K562 (cell line): Measurements from ENCODE around the gene VARS1. TPM values are rescaled to one million over a fixed set of nuclear protein-coding genes. Genes with fewer than 3 reads are reported as not detected.

Experiments
- ARID2 ChIP-seq: fragments of 450-650 bp; IDR thresholded peaks from 2 replicates; pipeline ENCODE4 v1.6.1; 2017; ENCODE audit warnings: antibody characterized with exemption, mild to moderate bottlenecking
- BRD9 ChIP-seq: fragments of 450-650 bp; IDR thresholded peaks from 2 replicates; pipeline ENCODE4 v1.6.1; 2018; ENCODE audit warnings: low read depth; ENCODE audit not compliant: partially characterized antibody
- NCOA4 ChIP-seq: fragments of 450-650 bp; IDR thresholded peaks from 2 replicates; pipeline ENCODE4 v1.6.1; 2018; ENCODE audit warnings: mild to moderate bottlenecking; ENCODE audit not compliant: partially characterized antibody
- NUFIP1 ChIP-seq: fragments of 450-650 bp; IDR thresholded peaks from 2 replicates; pipeline ENCODE4 v1.6.1; 2018; ENCODE audit not compliant: partially characterized antibody
- ZNF239 ChIP-seq: fragments of 250-450 bp; sonication (Bioruptor Pico); IDR thresholded peaks from 2 replicates; pipeline ENCODE4 v1.4.0; 2020; ENCODE audit warnings: mild to moderate bottlenecking
- polyA plus RNA-seq, 8 experiments: library from polyadenylated mRNA; depleted of rRNA in 4 of 8; stranded (reverse) in 5 of 8; unstranded in 3 of 8; fragments of >200 nt; fragmentation: Nextera tagmentation in 2 of 8; fragmentation: Illumina TruSeq in 1 of 8; extraction: Ambion mirVana in 2 of 8; extraction: Trizol in 1 of 8; gene quantifications; 2 replicates each; pipeline versions ENCODE4 v1.2.1 to v1.2.3, GENCODE V29; 2011 to 2014; ENCODE audit warnings: inconsistent platforms in 1 of 8, missing spikeins in 1 of 8
- total RNA-seq, 7 experiments: library from RNA; depleted of rRNA in 6 of 7; stranded (reverse); fragments of >200 nt in 6 of 7; fragmentation: Illumina TruSeq in 2 of 7; extraction: Trizol in 2 of 7; gene quantifications; 2 replicates each; pipeline versions ENCODE4 v1.2.1 to v1.2.3, GENCODE V29; 2011 to 2021; ENCODE audit warnings: low replicate concordance in 1 of 7
- TF ChIP-seq, protein P1 (sequence below): fragments of 200-800 bp; sonication (Bioruptor generic); IDR thresholded peaks from 2 replicates; pipeline ENCODE4 v1.6.1; 2017; ENCODE audit warnings: missing genetic modification characterization, missing compliant biosample characterization
- TF ChIP-seq, protein P2 (sequence below): fragments of 200-800 bp; sonication (Bioruptor generic); IDR thresholded peaks from 2 replicates; pipeline ENCODE4 v1.6.1; 2016; ENCODE audit warnings: missing genetic modification characterization, missing compliant biosample characterization
- TF ChIP-seq, protein P3 (sequence below), 2 experiments: fragments of 450-650 bp; formaldehyde crosslinking in 1 of 2; IDR thresholded peaks; 2 replicates each; pipeline versions ENCODE4 v1.4.0 to v1.6.1; 2014 to 2020; ENCODE audit warnings: mild to moderate bottlenecking in 2 of 2, borderline replicate concordance in 1 of 2, low read depth in 1 of 2
- TF ChIP-seq, protein P4 (sequence below): sonication (generic); formaldehyde crosslinking; IDR thresholded peaks from 2 replicates; pipeline ENCODE4 v1.8.0; 2022; ENCODE audit warnings: mild to moderate bottlenecking, missing genetic modification reagents

Gene VARS1
- total and polyA plus RNA-seq, 9 of the 15 experiments (the other 6 are each of a cell fraction or from before 2014, with no cell fraction given), result 2.9 to 488 (median 130) TPM

DNA sequence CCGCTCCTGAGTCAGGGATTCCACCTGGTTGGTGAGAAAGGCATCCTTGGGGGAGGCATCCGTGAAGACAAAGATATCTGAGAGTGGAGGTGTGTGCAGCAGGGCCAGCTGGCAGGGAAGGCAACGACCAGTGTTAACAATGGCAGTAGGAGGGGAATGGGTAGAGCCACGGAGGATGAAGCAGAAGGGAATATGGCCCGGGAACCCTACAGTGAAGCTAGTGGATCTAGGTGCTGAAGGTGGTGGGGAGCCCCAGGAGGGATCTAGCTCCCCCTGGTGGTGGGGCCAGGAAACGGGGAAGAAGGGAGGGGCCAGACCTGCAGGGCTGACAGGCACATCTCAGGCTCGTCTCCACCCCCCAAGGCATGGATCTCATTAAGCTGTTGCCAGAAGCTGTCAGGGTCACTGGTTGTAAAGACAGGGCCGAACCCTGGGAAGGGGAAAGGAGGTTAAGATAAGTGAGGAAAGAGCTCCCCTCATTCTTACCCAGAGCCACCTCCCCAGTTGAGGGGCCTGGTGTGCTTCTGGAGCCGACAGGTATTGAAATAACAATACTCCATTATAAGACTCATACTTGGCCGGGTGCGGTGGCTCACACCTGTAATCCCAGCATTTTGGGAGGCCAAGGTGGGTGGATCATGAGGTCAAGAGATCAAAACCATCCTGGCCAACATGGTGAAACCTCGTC lies 25.7 kb downstream of the VARS1 start (continued):
- TF ChIP-seq, protein P1, sequence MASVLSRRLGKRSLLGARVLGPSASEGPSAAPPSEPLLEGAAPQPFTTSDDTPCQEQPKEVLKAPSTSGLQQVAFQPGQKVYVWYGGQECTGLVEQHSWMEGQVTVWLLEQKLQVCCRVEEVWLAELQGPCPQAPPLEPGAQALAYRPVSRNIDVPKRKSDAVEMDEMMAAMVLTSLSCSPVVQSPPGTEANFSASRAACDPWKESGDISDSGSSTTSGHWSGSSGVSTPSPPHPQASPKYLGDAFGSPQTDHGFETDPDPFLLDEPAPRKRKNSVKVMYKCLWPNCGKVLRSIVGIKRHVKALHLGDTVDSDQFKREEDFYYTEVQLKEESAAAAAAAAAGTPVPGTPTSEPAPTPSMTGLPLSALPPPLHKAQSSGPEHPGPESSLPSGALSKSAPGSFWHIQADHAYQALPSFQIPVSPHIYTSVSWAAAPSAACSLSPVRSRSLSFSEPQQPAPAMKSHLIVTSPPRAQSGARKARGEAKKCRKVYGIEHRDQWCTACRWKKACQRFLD (CRISPR knock-in tag), result peak; percentile 52; the same call in 1 of the 2 replicates
- peak; percentile 25; the same call in 1 of the 2 replicates for TF ChIP-seq ZNF239 (CRISPR knock-in tag)
- TF ChIP-seq, protein P2, sequence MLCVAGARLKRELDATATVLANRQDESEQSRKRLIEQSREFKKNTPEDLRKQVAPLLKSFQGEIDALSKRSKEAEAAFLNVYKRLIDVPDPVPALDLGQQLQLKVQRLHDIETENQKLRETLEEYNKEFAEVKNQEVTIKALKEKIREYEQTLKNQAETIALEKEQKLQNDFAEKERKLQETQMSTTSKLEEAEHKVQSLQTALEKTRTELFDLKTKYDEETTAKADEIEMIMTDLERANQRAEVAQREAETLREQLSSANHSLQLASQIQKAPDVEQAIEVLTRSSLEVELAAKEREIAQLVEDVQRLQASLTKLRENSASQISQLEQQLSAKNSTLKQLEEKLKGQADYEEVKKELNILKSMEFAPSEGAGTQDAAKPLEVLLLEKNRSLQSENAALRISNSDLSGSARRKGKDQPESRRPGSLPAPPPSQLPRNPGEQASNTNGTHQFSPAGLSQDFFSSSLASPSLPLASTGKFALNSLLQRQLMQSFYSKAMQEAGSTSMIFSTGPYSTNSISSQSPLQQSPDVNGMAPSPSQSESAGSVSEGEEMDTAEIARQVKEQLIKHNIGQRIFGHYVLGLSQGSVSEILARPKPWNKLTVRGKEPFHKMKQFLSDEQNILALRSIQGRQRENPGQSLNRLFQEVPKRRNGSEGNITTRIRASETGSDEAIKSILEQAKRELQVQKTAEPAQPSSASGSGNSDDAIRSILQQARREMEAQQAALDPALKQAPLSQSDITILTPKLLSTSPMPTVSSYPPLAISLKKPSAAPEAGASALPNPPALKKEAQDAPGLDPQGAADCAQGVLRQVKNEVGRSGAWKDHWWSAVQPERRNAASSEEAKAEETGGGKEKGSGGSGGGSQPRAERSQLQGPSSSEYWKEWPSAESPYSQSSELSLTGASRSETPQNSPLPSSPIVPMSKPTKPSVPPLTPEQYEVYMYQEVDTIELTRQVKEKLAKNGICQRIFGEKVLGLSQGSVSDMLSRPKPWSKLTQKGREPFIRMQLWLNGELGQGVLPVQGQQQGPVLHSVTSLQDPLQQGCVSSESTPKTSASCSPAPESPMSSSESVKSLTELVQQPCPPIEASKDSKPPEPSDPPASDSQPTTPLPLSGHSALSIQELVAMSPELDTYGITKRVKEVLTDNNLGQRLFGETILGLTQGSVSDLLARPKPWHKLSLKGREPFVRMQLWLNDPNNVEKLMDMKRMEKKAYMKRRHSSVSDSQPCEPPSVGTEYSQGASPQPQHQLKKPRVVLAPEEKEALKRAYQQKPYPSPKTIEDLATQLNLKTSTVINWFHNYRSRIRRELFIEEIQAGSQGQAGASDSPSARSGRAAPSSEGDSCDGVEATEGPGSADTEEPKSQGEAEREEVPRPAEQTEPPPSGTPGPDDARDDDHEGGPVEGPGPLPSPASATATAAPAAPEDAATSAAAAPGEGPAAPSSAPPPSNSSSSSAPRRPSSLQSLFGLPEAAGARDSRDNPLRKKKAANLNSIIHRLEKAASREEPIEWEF, result no peak
- TF ChIP-seq ARID2, result peak; percentile 99
- peak; percentile 81 for TF ChIP-seq BRD9
- TF ChIP-seq, protein P3, sequence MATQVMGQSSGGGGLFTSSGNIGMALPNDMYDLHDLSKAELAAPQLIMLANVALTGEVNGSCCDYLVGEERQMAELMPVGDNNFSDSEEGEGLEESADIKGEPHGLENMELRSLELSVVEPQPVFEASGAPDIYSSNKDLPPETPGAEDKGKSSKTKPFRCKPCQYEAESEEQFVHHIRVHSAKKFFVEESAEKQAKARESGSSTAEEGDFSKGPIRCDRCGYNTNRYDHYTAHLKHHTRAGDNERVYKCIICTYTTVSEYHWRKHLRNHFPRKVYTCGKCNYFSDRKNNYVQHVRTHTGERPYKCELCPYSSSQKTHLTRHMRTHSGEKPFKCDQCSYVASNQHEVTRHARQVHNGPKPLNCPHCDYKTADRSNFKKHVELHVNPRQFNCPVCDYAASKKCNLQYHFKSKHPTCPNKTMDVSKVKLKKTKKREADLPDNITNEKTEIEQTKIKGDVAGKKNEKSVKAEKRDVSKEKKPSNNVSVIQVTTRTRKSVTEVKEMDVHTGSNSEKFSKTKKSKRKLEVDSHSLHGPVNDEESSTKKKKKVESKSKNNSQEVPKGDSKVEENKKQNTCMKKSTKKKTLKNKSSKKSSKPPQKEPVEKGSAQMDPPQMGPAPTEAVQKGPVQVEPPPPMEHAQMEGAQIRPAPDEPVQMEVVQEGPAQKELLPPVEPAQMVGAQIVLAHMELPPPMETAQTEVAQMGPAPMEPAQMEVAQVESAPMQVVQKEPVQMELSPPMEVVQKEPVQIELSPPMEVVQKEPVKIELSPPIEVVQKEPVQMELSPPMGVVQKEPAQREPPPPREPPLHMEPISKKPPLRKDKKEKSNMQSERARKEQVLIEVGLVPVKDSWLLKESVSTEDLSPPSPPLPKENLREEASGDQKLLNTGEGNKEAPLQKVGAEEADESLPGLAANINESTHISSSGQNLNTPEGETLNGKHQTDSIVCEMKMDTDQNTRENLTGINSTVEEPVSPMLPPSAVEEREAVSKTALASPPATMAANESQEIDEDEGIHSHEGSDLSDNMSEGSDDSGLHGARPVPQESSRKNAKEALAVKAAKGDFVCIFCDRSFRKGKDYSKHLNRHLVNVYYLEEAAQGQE (IDR thresholded peaks at IDR 0.05; ENCODE audit: borderline replicate concordance), result peak; percentile 97
- TF ChIP-seq, protein P3 (CRISPR knock-in tag; IDR thresholded peaks at IDR 0.05; ENCODE audit: low read depth), result no peak
- TF ChIP-seq, protein P4, sequence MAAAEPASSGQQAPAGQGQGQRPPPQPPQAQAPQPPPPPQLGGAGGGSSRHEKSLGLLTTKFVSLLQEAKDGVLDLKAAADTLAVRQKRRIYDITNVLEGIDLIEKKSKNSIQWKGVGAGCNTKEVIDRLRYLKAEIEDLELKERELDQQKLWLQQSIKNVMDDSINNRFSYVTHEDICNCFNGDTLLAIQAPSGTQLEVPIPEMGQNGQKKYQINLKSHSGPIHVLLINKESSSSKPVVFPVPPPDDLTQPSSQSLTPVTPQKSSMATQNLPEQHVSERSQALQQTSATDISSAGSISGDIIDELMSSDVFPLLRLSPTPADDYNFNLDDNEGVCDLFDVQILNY, result no peak
- no peak for TF ChIP-seq NCOA4
- TF ChIP-seq NUFIP1, result peak; percentile 54
